ENCODE measurements around the gene ARSI.

DNA sequence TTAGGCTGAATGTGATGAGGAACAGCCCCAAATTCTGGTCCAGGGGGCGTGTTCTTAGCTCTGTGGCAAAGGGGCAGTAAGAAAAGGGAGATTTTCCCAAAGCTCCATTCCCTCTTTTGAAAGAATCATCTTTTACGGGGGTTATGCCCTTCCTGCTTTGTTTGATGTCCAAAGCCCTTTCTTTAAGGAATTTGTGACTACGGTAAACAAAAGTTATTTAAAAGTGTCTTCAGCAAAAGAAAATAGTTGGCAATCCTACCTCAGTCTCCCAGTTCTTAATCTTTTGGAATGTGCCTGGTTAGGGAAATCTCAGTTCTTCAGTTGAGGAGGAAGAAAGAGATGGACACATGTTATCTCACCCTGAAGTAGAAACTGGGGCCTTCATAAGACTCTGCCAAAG lies 24.4 kb upstream of the ARSI start:
- TF ChIP-seq, protein P1, sequence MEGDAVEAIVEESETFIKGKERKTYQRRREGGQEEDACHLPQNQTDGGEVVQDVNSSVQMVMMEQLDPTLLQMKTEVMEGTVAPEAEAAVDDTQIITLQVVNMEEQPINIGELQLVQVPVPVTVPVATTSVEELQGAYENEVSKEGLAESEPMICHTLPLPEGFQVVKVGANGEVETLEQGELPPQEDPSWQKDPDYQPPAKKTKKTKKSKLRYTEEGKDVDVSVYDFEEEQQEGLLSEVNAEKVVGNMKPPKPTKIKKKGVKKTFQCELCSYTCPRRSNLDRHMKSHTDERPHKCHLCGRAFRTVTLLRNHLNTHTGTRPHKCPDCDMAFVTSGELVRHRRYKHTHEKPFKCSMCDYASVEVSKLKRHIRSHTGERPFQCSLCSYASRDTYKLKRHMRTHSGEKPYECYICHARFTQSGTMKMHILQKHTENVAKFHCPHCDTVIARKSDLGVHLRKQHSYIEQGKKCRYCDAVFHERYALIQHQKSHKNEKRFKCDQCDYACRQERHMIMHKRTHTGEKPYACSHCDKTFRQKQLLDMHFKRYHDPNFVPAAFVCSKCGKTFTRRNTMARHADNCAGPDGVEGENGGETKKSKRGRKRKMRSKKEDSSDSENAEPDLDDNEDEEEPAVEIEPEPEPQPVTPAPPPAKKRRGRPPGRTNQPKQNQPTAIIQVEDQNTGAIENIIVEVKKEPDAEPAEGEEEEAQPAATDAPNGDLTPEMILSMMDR (conservative IDR thresholded peaks at IDR 0.05; ENCODE audit: low read length), result no peak
- no peak for TF ChIP-seq EZH2phosphoT487 (IDR thresholded peaks at IDR 0.05; ENCODE audit: borderline replicate concordance, low read depth, low read length)

All from OCI-LY7 (cell line).